Activated CD4-positive, alpha-beta T cell treated with anti-CD3 and anti-CD28 coated beads for 24 hours (primary cell): Measurements from ENCODE around the gene AGBL2.
"Not testable (repeated sequence)": the region's sequence is repeated elsewhere in the genome, so short reads cannot be mapped to it uniquely, and the experiment has no call there.

Experiments used
- DNase-seq, 2 donors: peaks; one replicate each; pipeline ENCODE4 v3.0.0-alpha.2; 2020; ENCODE audit warnings: low read depth in 2 of 2

Gene AGBL2

DNA sequence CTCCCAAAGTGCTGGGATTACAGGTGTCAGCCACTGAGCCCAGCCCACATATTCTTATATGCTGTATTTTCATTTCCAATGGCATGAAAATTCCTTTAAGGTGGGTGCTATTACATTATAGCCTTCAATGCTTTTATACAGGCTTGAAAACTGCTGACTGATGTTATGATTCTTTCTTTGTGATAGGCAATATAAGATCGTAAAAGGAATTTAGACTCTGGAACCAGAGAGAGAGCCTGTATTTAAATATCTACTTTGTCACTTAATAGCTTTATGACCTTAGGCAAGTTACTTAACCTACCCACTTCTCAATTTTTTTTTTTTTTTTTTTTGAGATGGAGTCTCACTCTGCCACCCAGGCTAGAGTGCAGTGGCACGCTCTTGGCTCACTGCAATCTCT lies 26.2 kb downstream of the AGBL2 start:
- DNase-seq, result no peak

DNA sequence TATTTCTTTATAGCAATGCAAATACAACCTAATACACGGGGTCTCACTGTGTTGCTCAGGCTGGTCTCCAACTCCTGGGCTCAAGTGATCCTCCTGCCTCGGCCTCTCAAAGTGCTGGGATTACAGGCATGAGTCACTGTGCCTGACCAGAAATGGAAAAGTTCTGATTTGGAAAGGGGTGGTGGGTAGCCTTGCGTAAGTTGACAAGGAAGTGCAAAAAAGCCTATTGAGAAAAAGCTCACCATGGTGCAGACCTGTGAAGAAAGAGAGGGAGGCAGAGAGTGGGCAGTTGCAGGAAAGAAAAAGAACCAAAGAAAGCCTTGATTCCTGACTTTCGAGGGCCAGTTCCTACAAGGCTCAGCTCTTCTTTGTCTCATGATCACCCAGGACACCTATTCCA lies 27.1 kb downstream of the AGBL2 start:
- no peak for DNase-seq

DNA sequence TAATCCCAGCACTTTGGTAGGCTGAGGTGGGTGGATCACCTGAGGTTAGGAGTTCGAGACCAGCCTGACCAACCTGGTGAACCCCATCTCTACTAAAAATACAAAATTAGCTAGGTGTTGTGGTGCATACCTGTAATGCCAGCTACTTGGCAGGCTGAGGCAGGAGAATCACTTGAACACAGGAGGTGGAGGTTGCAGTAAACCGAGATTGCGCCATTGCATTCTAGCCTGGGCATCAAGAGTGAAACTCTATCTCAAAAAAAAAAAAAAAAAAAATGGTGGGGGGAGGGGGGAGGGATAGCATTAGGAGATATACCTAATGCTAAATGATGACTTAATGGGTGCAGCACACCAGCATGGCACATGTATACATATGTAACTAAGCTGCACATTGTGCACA lies 28.5 kb downstream of the AGBL2 start:
- DNase-seq, result not testable (repeated sequence)

DNA sequence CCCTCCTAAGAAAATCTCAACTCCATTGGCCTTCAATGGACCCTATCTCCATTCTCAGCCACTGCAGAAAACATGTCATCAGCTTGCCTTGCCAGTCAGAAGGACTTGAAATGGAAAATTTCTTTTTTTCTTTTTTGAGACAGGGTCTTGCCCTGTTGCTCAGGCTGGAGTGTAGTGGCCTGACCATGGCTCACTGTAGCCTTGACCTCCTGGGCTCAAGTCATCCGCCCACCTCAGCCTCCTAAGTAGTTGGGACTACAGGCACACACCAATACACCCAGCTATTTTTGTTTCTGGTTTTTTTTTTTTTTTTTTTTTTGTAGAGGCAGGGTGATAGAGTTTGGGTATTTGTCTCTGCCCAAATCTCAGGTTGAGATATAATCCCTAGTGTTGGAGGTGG lies 29.0 kb downstream of the AGBL2 start:
- no peak for DNase-seq

DNA sequence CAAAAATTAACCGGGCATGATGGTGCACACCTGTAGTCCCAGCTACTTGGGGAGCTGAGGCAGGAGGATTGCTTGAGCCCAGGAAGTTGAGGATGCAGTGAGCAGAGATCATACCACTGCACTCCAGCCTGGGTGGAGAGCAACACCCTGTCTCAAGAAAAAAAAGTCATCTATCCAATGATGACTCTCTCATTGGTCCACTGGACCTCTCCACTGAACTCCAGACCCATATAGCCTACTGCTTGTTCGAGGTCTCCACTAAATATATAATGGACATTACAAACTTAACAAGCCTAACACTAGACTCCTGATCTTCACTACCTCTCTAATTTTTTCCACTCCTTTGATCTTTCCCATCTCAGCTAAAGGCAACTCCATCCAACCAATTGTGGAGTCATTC lies 39.3 kb downstream of the AGBL2 start:
- DNase-seq, result no peak

DNA sequence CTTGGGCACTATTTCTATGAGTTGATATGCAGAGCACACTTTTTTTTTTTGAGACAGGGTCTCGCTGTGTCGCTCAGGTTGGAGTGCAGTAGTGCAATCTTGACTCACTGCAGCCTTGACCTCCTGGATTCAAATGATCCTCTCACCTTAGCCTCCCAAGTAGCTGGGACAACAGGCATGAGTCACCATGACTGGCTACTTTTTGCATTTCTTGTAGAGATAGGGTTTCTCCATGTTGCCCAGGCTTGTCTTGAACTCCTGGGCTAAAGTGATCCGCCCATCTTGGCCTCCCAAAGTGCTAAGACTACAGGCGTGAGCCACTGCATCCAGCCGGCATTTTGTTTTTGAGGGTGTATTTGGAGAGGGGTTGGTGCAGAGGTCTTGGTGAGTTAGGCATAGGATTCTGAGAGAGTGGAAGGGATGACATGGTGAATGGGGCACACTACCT lies 42.9 kb downstream of the AGBL2 start:
- no peak for DNase-seq

DNA sequence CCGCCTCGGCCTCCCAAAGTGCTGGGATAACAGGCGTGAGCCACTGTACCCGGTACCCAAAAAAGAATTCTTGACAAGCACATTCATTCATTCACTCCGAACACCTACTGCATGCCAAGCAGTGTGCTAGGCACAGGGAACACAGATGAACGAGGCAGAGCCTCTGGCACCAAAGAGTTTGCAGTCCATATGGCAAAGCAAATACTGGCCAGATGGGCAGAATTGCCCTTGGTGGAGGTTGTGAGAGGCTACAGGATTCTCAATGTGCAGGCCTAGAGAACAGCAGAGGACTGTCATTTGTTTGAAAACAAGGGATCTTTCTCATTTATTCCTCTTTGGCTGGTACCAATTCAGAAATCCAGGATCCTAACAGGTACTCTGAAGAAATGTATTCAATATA lies 45.3 kb downstream of the AGBL2 start:
- no peak for DNase-seq

DNA sequence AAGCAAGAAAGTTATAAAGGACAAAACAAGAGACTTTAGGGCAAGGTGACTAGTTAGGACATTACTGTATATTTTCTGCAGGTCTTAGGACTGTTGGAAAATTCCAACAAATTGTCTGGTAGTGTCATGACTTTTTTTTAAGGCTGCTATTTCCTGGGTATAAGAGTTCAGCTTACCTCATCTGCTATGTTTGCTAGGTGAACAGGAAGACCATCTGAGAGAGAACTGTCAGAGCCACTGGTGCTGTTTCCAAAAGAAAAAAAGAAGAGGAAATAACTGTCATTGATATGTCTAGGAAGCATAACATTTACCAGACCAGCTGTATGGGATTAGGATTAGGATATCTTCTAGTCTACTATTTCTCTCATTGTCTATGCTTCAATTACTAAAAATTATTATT lies 46.5 kb downstream of the AGBL2 start:
- no peak for DNase-seq

DNA sequence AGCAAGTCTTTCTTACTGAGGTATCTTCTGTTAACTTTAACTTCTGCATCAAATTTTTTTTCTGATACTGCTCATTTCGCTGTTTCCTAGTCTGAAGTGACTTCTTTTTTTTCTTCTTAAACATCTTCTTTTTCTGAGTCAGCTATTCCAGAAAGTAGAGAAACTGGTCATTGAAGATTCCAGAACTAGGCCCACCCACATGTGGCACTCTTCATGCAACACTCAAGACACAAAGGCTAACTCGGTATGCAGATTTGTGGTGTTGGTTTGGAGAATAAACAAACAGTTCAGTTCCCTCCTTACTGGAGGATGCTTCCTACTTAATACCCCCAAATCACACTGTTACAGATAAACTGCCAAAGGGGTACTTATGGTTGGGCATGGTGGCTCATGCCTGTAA lies 47.6 kb downstream of the AGBL2 start:
- no peak for DNase-seq

DNA sequence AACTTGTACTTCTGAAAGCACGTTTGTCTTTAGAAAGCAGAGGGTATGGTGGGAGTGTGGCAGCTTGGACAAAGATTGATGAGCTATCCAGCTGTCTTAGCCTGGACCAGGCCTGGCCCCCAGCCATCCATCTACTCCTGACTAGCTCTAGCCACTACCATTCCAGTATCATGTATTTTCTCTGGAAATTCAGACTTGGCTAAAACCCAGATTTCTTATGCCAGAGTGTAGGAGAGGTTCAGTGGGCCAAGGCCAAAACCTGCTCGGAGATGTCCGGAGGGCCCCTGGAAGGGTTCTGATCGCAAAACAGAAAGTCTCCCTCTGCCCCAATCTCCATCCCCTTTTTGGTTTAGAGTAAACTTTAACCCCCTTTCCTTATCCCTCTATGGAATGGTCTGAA lies 48.0 kb downstream of the AGBL2 start:
- no peak for DNase-seq

DNA sequence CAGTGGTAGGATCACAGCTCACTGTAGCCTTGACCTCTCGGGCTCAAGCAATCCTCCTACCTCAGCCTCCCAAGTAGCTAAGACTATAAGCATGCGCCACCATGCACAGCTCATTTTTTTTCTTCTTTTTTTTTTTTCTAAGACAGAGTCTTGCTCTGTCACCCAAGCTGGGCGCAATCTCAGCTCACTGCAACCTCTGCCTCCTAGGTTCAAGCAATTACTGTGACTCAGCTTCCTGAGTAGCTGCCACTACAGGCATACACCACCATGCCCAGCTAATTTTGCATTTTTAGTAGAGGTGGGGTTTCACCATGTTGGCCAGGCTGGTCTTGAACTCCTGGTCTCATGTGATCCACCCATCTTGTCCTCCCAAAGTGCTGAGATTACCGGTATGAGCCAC lies 50.2 kb downstream of the AGBL2 start:
- not testable (repeated sequence) for DNase-seq

DNA sequence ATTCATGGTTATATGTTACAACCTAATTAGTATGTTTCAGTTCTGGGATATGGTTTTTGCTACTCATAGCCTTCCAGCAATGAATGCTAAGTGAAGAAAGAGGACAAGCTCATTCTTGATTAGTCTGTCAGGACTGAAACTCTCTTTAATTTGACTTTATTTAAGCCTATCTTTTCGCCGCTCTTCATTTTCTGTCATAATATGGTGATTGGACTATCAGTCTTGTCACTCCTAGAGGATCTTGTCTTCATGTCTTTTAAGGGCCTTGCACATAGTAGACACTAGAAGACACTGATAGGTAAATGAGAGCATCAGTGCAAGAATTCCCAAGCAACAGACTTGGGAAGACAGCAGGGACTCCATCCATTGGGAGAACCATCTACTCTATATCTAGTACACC lies 53.9 kb downstream of the AGBL2 start:
- DNase-seq, result no peak

DNA sequence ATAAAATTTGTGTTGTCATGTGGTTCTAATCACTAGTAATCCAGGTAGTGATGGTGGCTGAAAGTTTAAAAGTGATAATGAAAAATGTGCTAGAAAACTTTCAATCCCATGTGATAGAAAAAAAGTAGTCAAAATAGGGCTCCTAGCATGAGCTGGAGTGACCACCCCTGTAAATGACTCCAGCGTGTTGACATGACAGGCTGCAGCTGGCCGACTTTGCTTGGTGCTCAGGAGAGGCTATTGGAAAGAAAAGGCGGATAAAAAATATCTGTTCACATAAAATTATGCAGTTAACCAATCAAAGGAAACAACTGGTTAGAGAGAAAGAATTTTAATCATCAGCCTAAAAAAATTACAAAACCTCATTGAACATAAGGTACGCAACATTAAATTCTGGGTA lies 55.9 kb downstream of the AGBL2 start:
- DNase-seq, result no peak

DNA sequence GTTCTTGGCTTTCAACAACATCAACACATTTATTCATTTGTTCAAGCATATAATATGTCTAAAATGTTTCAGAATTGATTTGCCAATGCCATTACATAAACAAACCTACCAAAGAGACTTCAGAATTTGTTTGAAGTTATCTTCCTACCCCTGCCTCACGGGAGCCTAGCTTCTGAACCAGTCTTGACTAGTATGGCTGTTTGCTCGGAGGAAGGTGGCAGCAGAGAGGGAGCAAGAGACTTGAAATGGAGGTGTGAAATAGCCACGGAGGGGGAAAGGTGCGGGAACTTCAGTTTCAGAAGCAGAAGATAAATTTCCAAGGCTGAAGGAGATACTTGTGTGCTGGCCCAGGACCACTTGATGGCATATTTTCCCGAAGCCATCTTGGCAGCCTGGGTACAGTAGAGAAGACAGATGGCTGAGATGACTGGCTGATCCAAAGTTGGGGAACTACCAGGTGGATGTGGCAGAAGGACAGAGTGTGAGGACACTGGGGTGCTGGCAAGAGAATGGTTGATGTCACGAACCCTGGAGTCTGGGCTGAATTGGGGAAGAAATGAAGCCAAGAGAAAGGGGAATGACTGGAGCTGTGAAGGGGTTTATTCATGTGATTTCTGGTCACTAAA lies 58.8 kb downstream of the AGBL2 start:
- DNase-seq, result no peak

DNA sequence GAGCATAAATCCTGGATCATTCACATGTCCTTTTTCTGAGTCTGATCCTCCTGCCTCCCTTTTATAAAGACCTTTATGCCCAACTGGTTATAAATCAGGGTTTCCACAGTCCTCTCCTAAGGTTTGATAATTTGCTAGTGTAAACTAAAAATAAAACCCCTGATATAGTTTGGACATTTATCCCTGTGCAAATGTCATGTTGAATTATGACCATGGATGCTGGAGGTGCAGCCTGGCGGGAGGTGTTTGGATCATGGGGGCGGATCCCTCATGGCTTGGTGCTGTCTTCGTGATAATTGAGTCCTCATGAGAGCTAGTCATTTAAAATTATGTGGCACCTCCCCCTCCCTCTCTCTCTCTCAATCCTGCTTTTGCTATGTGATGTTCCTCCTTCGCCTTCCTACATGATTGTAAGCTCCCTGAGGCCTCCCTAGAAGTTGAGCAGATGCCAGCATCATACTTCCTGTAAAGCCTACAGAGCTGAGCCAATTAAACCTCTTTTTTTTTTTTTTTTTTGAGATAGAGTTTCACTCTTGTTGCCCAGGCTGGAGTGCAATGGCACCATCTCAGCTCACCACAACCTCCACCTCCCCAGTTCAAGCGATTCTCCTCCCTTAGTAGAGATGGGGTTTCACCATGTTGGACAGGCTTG lies 63.2 kb downstream of the AGBL2 start:
- no peak for DNase-seq

DNA sequence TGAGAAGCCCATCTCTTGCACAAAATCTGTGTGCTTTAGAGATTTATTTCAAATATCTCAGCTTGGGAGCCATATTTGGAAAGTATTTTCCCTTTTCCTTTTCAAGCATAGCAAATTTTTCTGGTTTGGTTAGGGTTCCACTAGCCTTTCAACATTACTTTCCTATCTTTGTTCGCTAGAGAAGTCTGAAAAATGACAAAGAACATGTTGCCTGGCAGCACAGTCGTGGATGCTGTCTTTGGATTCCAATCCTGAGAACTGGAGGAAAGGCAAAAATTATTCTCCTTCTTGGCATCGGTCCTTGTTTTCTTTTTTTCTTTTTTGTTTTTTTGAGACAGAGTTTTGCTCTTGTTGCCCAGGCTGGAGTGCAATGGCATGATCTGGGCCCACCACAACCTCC lies 65.9 kb downstream of the AGBL2 start:
- no peak for DNase-seq

DNA sequence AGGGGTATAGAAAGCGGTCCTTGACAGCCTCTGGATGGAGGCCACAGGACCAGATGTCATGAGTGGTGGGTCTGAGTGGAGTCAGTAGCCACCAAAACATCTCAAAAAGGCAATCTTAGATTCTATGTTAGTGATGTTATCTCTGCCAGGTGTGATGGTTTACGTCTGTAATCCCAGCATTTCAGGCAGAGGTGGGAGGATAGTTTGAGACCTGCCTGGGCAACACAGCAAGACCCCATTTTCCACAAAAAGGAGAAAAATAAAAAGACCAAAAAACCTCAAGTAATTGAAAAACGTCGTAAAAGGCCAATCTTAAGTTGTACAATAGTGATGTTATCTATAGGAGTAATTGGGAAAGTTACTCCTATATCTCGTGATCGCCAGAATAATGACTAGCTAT lies 69.2 kb downstream of the AGBL2 start:
- no peak for DNase-seq

DNA sequence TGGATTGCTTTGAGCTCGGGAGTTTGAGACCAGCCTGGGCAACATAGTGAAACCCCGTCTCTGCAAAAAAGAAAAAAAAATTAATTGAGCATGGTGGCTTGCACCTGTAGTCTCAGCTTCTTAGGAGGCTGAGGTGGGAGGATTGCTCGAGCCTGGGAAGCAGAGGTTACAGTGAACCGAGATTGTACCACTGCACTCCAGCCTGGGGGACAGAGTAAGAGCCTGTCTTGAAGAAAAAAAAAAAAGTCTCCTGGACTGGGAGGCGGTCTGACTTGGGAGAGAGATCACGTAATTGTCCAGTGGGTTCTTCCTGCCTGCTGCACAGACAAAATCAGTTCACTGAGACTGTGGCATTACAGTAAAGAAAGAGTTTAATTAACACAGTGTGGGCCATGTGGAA lies 69.7 kb downstream of the AGBL2 start:
- no peak for DNase-seq

DNA sequence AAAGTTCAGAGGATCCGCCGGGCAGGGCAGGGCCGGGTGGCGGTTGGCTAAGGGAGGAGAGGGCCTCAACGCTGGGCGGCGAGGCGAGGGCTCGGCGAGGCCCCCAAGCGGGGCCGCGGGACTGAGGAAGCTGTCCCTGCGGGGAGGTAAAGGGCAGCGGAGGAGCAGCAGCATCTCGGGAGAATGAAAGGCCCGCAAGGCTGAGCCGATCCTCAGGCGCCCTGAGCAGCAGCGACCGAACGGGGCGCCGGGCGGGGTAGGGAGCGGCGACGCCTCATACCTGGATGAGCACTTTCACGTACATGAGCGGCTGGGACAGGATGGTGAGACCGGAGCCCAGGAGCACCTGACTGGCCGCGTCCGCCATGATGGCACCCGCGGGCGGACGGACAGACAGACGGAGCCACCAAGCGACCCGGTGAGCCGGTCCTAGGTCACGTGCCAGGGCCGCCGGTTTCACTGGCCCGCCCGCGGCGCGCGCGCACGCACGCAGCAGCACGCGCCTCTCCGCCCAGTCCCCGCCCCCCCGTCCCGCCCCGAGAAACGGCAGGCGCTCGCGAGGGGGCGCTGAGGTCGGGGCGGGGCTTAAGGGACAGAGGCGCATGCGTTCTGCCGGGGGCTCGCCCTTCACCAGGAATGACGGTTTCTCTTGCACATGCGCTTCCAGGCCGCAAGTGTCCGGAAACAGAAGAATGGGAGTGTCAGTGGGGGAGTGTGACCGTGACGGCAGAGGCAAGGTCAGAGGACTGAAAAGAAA lies 72.9 kb downstream of the AGBL2 start, which contains the start of gene MTCH2:
Gene MTCH2 (minus strand): TSS at position 461 of the 757 bp plus-strand sequence. CDS start 94 bp downstream, at position 367.
- peak; percentile 93 to 94 for DNase-seq

DNA sequence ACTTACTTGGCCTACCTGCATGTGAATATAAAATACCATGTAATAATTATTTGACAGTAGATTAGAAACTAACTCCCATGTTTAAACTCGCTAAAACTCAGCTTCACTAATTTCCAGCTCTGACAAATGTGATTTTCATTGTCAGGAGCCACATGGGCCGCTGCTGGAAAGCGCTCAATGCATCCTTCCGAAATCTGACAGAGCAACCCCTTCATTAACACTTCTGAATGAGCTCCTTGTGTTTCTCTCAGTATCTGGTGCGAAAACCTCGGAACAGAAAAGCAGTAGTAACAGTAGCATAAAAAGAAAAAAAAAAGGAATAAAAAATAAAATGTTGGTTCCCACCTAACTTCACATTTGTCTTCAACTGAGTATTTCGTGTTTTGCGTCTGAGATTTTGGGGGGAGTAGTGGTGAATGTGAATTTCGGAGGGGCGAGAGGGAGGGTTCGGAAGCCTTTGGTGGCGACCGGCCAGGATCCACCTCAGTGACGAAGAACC lies 73.5 kb downstream of the AGBL2 start:
- no peak for DNase-seq

DNA sequence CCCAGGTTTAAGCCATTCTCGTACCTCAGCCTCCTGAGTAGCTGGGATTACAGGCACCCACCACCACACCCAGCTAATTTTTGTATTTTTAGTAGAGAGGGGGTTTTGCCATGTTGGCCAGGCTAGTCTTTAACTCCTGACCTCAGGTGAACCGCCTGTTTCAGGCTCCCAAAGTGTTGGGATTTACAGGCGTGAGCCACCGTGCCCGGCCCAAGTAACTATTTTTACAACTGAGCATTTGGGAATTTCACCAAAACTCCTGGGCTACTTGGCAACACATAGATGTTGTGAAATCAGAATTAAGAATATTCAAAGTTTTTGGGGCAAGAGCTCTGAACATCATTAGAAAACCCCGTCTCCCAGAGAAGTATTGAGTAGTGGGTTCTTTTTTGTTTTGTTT lies 74.7 kb downstream of the AGBL2 start:
- not testable (repeated sequence) for DNase-seq

DNA sequence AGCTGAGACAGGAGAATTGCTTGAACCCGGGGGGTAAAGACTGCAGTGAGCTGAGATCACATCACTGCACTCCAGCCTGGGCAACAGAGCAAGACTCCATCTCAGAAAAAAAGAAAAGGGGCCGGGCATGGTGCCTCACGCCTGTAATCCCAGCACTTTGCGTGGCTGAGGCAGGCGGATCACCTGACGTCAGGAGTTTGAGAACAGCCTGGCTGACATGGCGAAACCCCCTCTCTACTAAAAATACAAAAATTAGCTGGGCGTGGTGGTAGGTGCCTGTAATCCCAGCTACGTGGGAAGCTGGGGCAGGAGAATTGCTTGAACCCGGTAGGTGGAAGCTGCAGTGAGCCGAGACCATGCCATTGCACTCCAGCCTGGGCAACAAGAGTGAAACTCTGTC lies 78.8 kb downstream of the AGBL2 start:
- DNase-seq, result not testable (repeated sequence)

DNA sequence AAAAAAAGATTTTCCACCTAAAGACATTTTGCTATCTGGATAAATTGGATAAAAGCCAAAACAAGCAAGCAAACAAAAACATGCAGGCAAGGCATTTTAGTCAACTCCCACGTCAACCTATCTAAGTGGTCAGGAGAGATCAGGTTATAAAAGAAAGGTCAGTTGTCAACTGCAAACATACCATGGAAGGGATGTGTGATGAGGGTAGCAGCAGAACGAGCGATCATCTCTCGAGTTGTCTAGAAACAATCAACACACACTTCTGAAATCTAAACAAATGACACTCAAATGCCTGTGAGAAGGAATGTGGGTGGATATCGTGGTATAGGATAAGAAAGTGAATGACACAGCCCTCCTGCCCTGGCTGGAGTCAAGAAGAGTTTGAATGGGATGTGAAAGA lies 83.7 kb downstream of the AGBL2 start:
- DNase-seq, result no peak
